Measurements from ENCODE around the gene ARHGEF4. TPM values are rescaled to one million over a fixed set of nuclear protein-coding genes. Genes with fewer than 3 reads are reported as not detected.
"Not testable (repeated sequence)": the region's sequence is repeated elsewhere in the genome, so short reads cannot be mapped to it uniquely, and the experiment has no call there.

Gene ARHGEF4
- total and polyA plus RNA-seq, 4 donors = 61.6 to 210 (median 137) TPM

GRCh38 chr2:131063501-131064283, 227.0 kb downstream of the ARHGEF4 start:
- DNase-seq (ENCODE audit: low read depth in 4 of 6, low spot score in 6 of 6) = no peak
- Histone ChIP-seq H3K4me3 (ENCODE audit: low read depth, low read length) (no peak overlapping the region), H3K36me3 (ENCODE audit: control insufficient read depth, insufficient read depth, low read length) (peaks cover 16% of the 10 kb centered on the region), H3K4me1 (ENCODE audit: control insufficient read depth, insufficient read depth, low read length) (peaks cover 17% of the 10 kb centered on the region), H3K27ac (ENCODE audit: low read depth, low read length) (no peak overlapping the region), H3K9me3 (ENCODE audit: control insufficient read depth, insufficient read depth, low read length) (no peaks in the 10 kb centered on the region), H3K27me3 (ENCODE audit: control insufficient read depth, insufficient read depth, low read length) (no peaks in the 10 kb centered on the region)
- WGBS (ENCODE audit: insufficient coverage) = 78% methylated on average over 5 of the region's 11 CpGs

DNA sequence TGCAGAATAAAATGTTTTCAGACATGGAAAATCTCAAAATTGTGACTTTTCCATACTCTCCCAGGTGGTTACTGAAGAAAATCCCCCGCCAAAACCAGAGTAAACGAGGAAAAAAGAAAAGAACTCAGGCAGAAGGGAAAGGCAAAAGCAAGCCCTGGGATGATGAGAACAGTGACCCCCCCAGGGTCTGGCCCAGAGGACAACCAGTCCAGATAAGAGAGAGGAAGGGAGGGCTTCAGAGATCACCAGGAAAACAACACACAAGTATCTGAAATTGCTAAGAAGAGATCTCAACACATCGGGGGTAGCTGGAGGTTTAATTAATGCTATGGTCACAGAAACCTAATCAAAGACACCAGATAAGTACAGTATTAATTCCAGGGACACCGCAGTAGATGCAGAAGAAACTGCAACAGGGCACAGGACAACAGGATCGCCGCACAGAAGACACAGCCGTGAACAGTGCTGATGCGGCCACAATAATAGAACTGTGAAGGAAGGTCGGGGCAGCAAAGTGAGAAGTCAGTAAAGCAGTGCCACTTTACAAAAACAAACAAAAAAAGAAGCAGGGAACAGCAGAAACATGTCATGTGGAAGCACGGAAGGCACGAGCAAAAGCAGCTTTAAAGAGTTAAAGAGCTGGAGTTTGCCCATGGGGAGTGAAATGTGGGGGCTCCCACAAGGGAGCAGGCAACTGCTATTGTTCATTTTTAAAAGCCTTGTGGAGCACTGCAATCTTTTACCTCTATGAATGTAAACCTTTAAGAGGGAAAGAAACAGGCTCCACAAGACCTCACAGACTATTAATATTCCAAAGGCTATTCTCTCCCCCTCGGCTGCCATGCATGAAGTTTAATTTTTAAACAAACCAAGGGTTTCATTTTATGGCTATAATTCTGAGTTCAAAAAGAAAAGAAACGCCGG, 228.1 kb downstream of the ARHGEF4 start:
- DNase-seq (ENCODE audit: low read depth in 4 of 6, low spot score in 6 of 6) = no peak
- Histone ChIP-seq H3K36me3 (ENCODE audit: control insufficient read depth, insufficient read depth, low read length) (peaks cover 20% of the 10 kb centered on the region), H3K27me3 (ENCODE audit: control insufficient read depth, insufficient read depth, low read length) (no peaks in the 10 kb centered on the region), H3K9me3 (ENCODE audit: control insufficient read depth, insufficient read depth, low read length) (no peaks in the 10 kb centered on the region), H3K27ac (ENCODE audit: low read depth, low read length) (no peak overlapping the region), H3K4me3 (ENCODE audit: low read depth, low read length) (no peak overlapping the region), H3K4me1 (ENCODE audit: control insufficient read depth, insufficient read depth, low read length) (peaks cover 11% of the 10 kb centered on the region)
- 33% methylated on average over 8 of the region's 14 CpGs for WGBS (ENCODE audit: insufficient coverage)

DNA sequence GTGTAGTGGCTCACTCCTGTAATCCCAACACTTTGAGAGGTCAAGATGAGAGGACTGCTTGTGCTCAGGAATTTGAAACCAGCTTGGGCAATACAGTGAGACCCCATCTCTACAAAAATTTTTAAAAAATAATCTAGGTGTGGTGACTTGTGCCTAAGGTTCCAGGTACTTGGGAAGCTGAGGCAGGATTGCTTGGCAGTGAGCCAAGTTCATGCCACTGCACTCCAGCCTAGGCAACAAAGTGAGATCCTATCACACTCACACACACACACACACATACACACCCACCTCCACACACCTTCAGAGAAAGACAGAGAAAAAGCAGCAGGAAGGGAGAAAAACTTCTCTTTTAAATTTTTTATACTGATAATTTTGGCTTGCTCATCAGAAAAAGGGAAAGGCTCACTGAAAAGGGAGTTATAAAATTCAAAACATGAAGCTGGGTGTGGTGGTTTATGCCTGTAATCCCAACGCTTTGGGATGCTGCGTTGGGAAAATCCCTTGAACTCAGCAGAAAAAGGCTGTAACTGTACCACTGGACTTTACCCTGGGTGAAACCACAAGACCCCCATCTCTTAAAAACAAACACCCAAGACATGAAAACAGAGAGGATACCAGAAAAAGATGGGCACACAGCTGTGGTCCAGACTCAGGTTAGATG, 230.9 kb downstream of the ARHGEF4 start:
- H3K9me3 ChIP-seq (ENCODE audit: control insufficient read depth, insufficient read depth, low read length) = no peaks in the 10 kb centered on the region
- peaks cover 24% of the 10 kb centered on the region for H3K36me3 ChIP-seq (ENCODE audit: control insufficient read depth, insufficient read depth, low read length)
- H3K4me3 ChIP-seq (ENCODE audit: low read depth, low read length) = no peak overlapping the region
- no peaks in the 10 kb centered on the region for H3K27me3 ChIP-seq (ENCODE audit: control insufficient read depth, insufficient read depth, low read length)
- 82% methylated on average over 2 of the region's 2 CpGs for WGBS (ENCODE audit: insufficient coverage)
- DNase-seq (ENCODE audit: low read depth in 4 of 6, low spot score in 6 of 6) = no peak
- H3K27ac ChIP-seq (ENCODE audit: low read depth, low read length) = no peak overlapping the region
- peaks cover 7% of the 10 kb centered on the region for H3K4me1 ChIP-seq (ENCODE audit: control insufficient read depth, insufficient read depth, low read length)

GRCh38 chr2:131068172-131068571, 231.5 kb downstream of the ARHGEF4 start:
- H3K36me3 ChIP-seq (ENCODE audit: control insufficient read depth, insufficient read depth, low read length) = peaks cover 25% of the 10 kb centered on the region
- H3K27ac ChIP-seq (ENCODE audit: low read depth, low read length); H3K4me3 ChIP-seq (ENCODE audit: low read depth, low read length); H3K9me3 ChIP-seq (ENCODE audit: control insufficient read depth, insufficient read depth, low read length); DNase-seq (ENCODE audit: low read depth in 4 of 6, low spot score in 6 of 6); H3K4me1 ChIP-seq (ENCODE audit: control insufficient read depth, insufficient read depth, low read length); H3K27me3 ChIP-seq (ENCODE audit: control insufficient read depth, insufficient read depth, low read length): not testable (repeated sequence)
- 100% methylated on average over 6 of the region's 6 CpGs for WGBS (ENCODE audit: insufficient coverage)

DNA sequence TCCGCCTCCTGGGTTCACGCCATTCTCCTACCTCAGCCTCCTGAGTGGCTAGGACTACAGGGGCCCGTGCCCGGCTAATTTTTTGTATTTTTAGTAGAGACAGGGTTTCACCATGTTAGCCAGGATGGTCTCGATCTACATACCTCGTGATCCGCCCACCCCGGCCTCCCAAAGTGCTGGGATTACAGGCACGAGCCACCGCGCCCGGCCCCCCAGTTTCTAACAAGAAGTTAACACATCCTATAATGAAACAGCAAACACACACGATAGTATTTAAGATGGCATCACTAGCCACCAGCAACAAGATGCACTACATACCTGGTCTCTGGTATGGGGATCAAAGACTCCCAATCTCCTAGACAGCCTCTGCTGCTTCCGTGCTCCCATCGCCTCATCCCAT, 238.9 kb downstream of the ARHGEF4 start:
- H3K27me3 ChIP-seq (ENCODE audit: control insufficient read depth, insufficient read depth, low read length); H3K4me3 ChIP-seq (ENCODE audit: low read depth, low read length); H3K27ac ChIP-seq (ENCODE audit: low read depth, low read length); H3K9me3 ChIP-seq (ENCODE audit: control insufficient read depth, insufficient read depth, low read length); DNase-seq (ENCODE audit: low read depth in 4 of 6, low spot score in 6 of 6); H3K4me1 ChIP-seq (ENCODE audit: control insufficient read depth, insufficient read depth, low read length): not testable (repeated sequence)
- peaks cover 58% of the 10 kb centered on the region for H3K36me3 ChIP-seq (ENCODE audit: control insufficient read depth, insufficient read depth, low read length)
- 94% methylated on average over 3 of the region's 15 CpGs for WGBS (ENCODE audit: insufficient coverage)

- Histone ChIP-seq H3K27ac (ENCODE audit: low read depth, low read length) (no peak overlapping the region), H3K27me3 (ENCODE audit: control insufficient read depth, insufficient read depth, low read length) (no peaks in the 10 kb centered on the region), H3K9me3 (ENCODE audit: control insufficient read depth, insufficient read depth, low read length) (no peaks in the 10 kb centered on the region), H3K36me3 (ENCODE audit: control insufficient read depth, insufficient read depth, low read length) (peaks cover 64% of the 10 kb centered on the region), H3K4me1 (ENCODE audit: control insufficient read depth, insufficient read depth, low read length) (no peaks in the 10 kb centered on the region), H3K4me3 (ENCODE audit: low read depth, low read length) (no peak overlapping the region)
- DNase-seq (ENCODE audit: low read depth in 4 of 6, low spot score in 6 of 6) = no peak
- 97% methylated on average over 4 of the region's 5 CpGs for WGBS (ENCODE audit: insufficient coverage)
Observed at GRCh38 chr2:131076707-131077106, 240.0 kb downstream of the ARHGEF4 start.

- Histone ChIP-seq H3K4me3 (ENCODE audit: low read depth, low read length) (no peak overlapping the region), H3K27me3 (ENCODE audit: control insufficient read depth, insufficient read depth, low read length) (no peaks in the 10 kb centered on the region), H3K27ac (ENCODE audit: low read depth, low read length) (no peak overlapping the region), H3K9me3 (ENCODE audit: control insufficient read depth, insufficient read depth, low read length) (no peaks in the 10 kb centered on the region), H3K4me1 (ENCODE audit: control insufficient read depth, insufficient read depth, low read length) (no peaks in the 10 kb centered on the region), H3K36me3 (ENCODE audit: control insufficient read depth, insufficient read depth, low read length) (peaks cover 63% of the 10 kb centered on the region)
- WGBS (ENCODE audit: insufficient coverage) = 94% methylated on average over 9 of the region's 11 CpGs
- DNase-seq (ENCODE audit: low read depth in 4 of 6, low spot score in 6 of 6) = no peak
Observed at GRCh38 chr2:131077182-131077846, 240.6 kb downstream of the ARHGEF4 start.

DNA sequence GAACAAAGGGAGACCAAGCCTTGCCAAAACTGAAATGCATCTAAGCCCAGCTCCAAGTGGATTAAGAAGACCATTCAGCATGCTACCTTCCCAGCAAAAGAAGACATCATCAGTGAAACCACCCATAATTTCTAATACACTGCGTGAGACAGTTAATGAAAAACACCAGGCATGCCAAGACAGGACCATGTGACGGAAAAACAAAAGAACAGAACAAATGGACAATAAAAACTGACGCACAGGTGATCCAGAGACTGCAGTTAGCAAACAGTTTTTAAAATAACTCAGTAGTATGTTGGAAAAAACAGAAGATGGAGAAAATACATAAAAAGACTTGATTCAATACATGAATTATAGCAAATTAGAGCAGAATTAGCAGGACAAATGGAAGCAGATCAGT, 241.3 kb downstream of the ARHGEF4 start:
- no peaks in the 10 kb centered on the region for H3K4me1 ChIP-seq (ENCODE audit: control insufficient read depth, insufficient read depth, low read length)
- no peak for DNase-seq (ENCODE audit: low read depth in 4 of 6, low spot score in 6 of 6)
- H3K27me3 ChIP-seq (ENCODE audit: control insufficient read depth, insufficient read depth, low read length) = no peaks in the 10 kb centered on the region
- H3K9me3 ChIP-seq (ENCODE audit: control insufficient read depth, insufficient read depth, low read length) = no peaks in the 10 kb centered on the region
- H3K4me3 ChIP-seq (ENCODE audit: low read depth, low read length) = no peak overlapping the region
- no peak overlapping the region for H3K27ac ChIP-seq (ENCODE audit: low read depth, low read length)
- WGBS (ENCODE audit: insufficient coverage) = no CpG with 5 or more reads among the region's 3 CpGs
- peaks cover 60% of the 10 kb centered on the region for H3K36me3 ChIP-seq (ENCODE audit: control insufficient read depth, insufficient read depth, low read length)

GRCh38 chr2:131079931-131080330, 243.2 kb downstream of the ARHGEF4 start:
- DNase-seq (ENCODE audit: low read depth in 4 of 6, low spot score in 6 of 6); H3K9me3 ChIP-seq (ENCODE audit: control insufficient read depth, insufficient read depth, low read length); H3K27ac ChIP-seq (ENCODE audit: low read depth, low read length); H3K27me3 ChIP-seq (ENCODE audit: control insufficient read depth, insufficient read depth, low read length); H3K4me3 ChIP-seq (ENCODE audit: low read depth, low read length); H3K4me1 ChIP-seq (ENCODE audit: control insufficient read depth, insufficient read depth, low read length): not testable (repeated sequence)
- WGBS (ENCODE audit: insufficient coverage) = 91% methylated on average over 6 of the region's 6 CpGs
- peaks cover 49% of the 10 kb centered on the region for H3K36me3 ChIP-seq (ENCODE audit: control insufficient read depth, insufficient read depth, low read length)

Measured in spinal cord (tissue), 10 donors.